IMR-90 (cell line): Measurements from ENCODE around the gene ZSCAN5B. TPM values are rescaled to one million over a fixed set of nuclear protein-coding genes. Genes with fewer than 3 reads are reported as not detected.

ENCODE experiments used
- CEBPB ChIP-seq: IDR thresholded peaks from 2 replicates; pipeline ENCODE4 v1.6.1; 2012; ENCODE audit warnings: low read depth, low read length, improper control_type of control experiment
- MAZ ChIP-seq: IDR thresholded peaks from 2 replicates; pipeline ENCODE4 v1.6.1; 2012; ENCODE audit warnings: low read depth, mild to moderate bottlenecking, low read length, improper control_type of control experiment, moderate library complexity, borderline replicate concordance
- MXI1 ChIP-seq: IDR thresholded peaks from 2 replicates; pipeline ENCODE4 v1.6.1; 2012; ENCODE audit warnings: low read depth, mild to moderate bottlenecking, low read length, moderate library complexity, borderline replicate concordance
- SMC3 ChIP-seq: fragments of 150-350 bp; IDR thresholded peaks from 2 replicates; pipeline ENCODE4 v1.6.1; 2016; ENCODE audit warnings: low read depth, mild to moderate bottlenecking, antibody characterized with exemption, low read length, moderate library complexity
- polyA plus RNA-seq, 3 experiments: library from polyadenylated mRNA; depleted of rRNA; stranded (reverse); fragments of >200 nt; gene quantifications; 2 replicates each; pipeline ENCODE4 v1.2.3, GENCODE V29; 2012; ENCODE audit warnings: low replicate concordance in 1 of 3
- total RNA-seq: library from RNA; depleted of rRNA; stranded (reverse); fragments of >200 nt; gene quantifications from 2 replicates; pipeline ENCODE4 v1.2.3, GENCODE V29; 2012

Gene ZSCAN5B
- total and polyA plus RNA-seq, 2 of the 4 experiments (the other 2 are of a cell fraction) = not detected

- peak; percentile 16; the same call in 1 of the 2 replicates for TF ChIP-seq CEBPB
- peak; percentile 81; the same call in 1 of the 2 replicates for TF ChIP-seq MAZ
- peak; percentile 62; the same call in 1 of the 2 replicates for TF ChIP-seq MXI1
- TF ChIP-seq SMC3 = no peak
These were observed 56.8 kb downstream of the ZSCAN5B start, which contains the start of gene ZNF444 (continued) for GRCh38 chr19:56140583-56141416.
